PC-3 (cell line): Measurements from ENCODE around the gene DISC1.

Experiments
- CTCF ChIP-seq: fragments of 300-600 bp; sonication (generic); conservative IDR thresholded peaks from 2 replicates; pipeline ENCODE4 v1.5.1; 2017; ENCODE audit warnings: antibody characterized with exemption, low read depth, mild to moderate bottlenecking, low read length
- EZH2phosphoT487 ChIP-seq: fragments of 300-600 bp; sonication (generic); IDR thresholded peaks from 2 replicates; pipeline ENCODE4 v1.6.1; 2018; ENCODE audit warnings: mild to moderate bottlenecking, antibody characterized with exemption, low read length, borderline replicate concordance

DNA sequence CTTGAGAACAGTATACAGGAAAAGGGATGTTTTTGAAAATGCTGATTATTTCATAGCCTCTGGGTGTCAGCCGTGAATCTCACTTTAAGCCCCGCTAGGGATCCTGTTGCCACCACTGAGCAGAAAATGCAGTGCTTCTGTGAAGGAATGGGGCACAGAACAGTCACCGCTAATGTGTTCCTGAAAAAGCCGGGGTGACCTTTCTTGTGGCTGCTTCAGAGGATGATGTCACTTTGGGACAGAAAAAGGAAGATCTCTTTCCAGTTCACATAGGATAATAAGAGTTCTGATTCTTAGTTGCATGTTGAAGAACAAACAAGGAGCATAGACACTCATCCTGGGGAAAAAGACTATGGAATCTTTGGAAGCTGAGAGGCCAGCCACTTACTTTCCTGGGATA is 349.6 kb downstream of the DISC1 start:
- TF ChIP-seq CTCF, result no peak
- no peak for TF ChIP-seq EZH2phosphoT487
